CD8-positive, alpha-beta memory T cell (primary cell): Measurements from ENCODE around the gene TEKT5. TPM values are rescaled to one million over a fixed set of nuclear protein-coding genes. Genes with fewer than 3 reads are reported as not detected.

ENCODE experiments used
- CTCF ChIA-PET: fragments of 350-600 bp; sonication (Branson Sonifier 250); formaldehyde crosslinking; loops from one replicate; lab custom pipeline; 2021; ENCODE audit warnings: antibody characterized with exemption; lab: Charles Lee
- POLR2A ChIA-PET: fragments of 350-600 bp; sonication (Branson Sonifier 250); formaldehyde crosslinking; loops from one replicate; lab custom pipeline; 2021; ENCODE audit warnings: antibody characterized with exemption; lab: Charles Lee
- DNase-seq, 5 donors: peaks; one replicate each; pipeline versions ENCODE4 v3.0.0 to v3.0.0-alpha.2; 2020 to 2022; ENCODE audit warnings: mixed read lengths in 1 of 5
- H3K27ac ChIP-seq: one replicate; pipeline ENCODE4 v1.7.0; 2013; ENCODE audit warnings: low read depth, mild to moderate bottlenecking, low read length, moderate library complexity
- H3K27me3 ChIP-seq: 2 replicates; pipeline ENCODE4 v1.7.0; 2013; ENCODE audit warnings: low read length, mild to moderate bottlenecking; ENCODE audit not compliant: insufficient read depth, poor library complexity, severe bottlenecking
- H3K36me3 ChIP-seq: 2 replicates; pipeline ENCODE4 v1.7.0; 2013; ENCODE audit warnings: mild to moderate bottlenecking, low read length, moderate library complexity; ENCODE audit not compliant: insufficient read depth
- H3K4me1 ChIP-seq: 2 replicates; pipeline ENCODE4 v1.7.0; 2013; ENCODE audit warnings: mild to moderate bottlenecking, low read length, moderate library complexity; ENCODE audit not compliant: insufficient read depth
- H3K4me3 ChIP-seq: 2 replicates; pipeline ENCODE4 v1.7.0; 2013; ENCODE audit warnings: mild to moderate bottlenecking, low read length
- H3K9me3 ChIP-seq: 2 replicates; pipeline ENCODE4 v1.7.0; 2013; ENCODE audit warnings: mild to moderate bottlenecking, low read length
- H3K27ac Mint-ChIP-seq, 8 donors: one replicate each; pipeline ENCODE4 v1.8.0; 2020 to 2021; ENCODE audit warnings: mixed read lengths in 8 of 8, mild to moderate bottlenecking in 6 of 8, inconsistent platforms in 3 of 8, moderate library complexity in 3 of 8
- H3K27me3 Mint-ChIP-seq, 2 donors: one replicate each; pipeline ENCODE4 v1.8.0; 2020 to 2021; ENCODE audit warnings: mixed read lengths in 2 of 2, mild to moderate bottlenecking in 1 of 2, moderate library complexity in 1 of 2
- H3K36me3 Mint-ChIP-seq, 3 donors: one replicate each; pipeline ENCODE4 v1.8.0; 2020 to 2021; ENCODE audit warnings: mixed read lengths in 3 of 3, inconsistent platforms in 1 of 3, mild to moderate bottlenecking in 1 of 3
- H3K4me1 Mint-ChIP-seq, 3 donors: one replicate each; pipeline ENCODE4 v1.8.0; 2020 to 2021; ENCODE audit warnings: mixed read lengths in 3 of 3, inconsistent platforms in 1 of 3, mild to moderate bottlenecking in 1 of 3
- H3K4me3 Mint-ChIP-seq, 7 donors: one replicate each; pipeline ENCODE4 v1.8.0; 2020 to 2021; ENCODE audit warnings: mixed read lengths in 7 of 7, mild to moderate bottlenecking in 6 of 7, moderate library complexity in 4 of 7, inconsistent platforms in 2 of 7
- H3K9me3 Mint-ChIP-seq, 5 donors: one replicate each; pipeline ENCODE4 v1.8.0; 2020 to 2022; ENCODE audit warnings: mixed read lengths in 5 of 5, mild to moderate bottlenecking in 3 of 5, moderate library complexity in 2 of 5, inconsistent platforms in 1 of 5
- polyA plus RNA-seq: library from polyadenylated mRNA; unstranded; fragments of 300-500 nt; fragmentation: Illumina TruSeq; gene quantifications from one replicate; pipeline ENCODE4 v1.2.3, GENCODE V29; 2021
- total RNA-seq, 2 experiments: library from RNA; stranded (reverse); gene quantifications; one replicate each; pipeline ENCODE4 v1.2.3, GENCODE V29; 2021

The TEKT5 gene
- total and polyA plus RNA-seq, 3 experiments from 2014 or later = not detected

- no peak for DNase-seq
- H3K9me3 Mint-ChIP-seq = peaks cover 0 to 4% (median 0%) of the 10 kb centered on the region in 5 donors
- peaks cover 12 to 41% of the 10 kb centered on the region in 2 donors for H3K27me3 Mint-ChIP-seq
- no peak overlapping the region for H3K4me3 Mint-ChIP-seq
- no peaks in the 10 kb centered on the region for H3K4me1 ChIP-seq
- no peaks in the 10 kb centered on the region for H3K4me1 Mint-ChIP-seq
- no peak overlapping the region for H3K27ac Mint-ChIP-seq
- ChIA-PET POLR2A (no interaction called here), CTCF (no interaction called here)
- H3K36me3 Mint-ChIP-seq = no peaks in the 10 kb centered on the region
- no peaks in the 10 kb centered on the region for H3K36me3 ChIP-seq
- no peaks in the 10 kb centered on the region for H3K27me3 ChIP-seq
- no peak overlapping the region for H3K27ac ChIP-seq
- no peak overlapping the region for H3K4me3 ChIP-seq
- H3K9me3 ChIP-seq = no peaks in the 10 kb centered on the region
Observed at GRCh38 chr16:10694306-10694705, 424 bp downstream of the TEKT5 start.

DNA sequence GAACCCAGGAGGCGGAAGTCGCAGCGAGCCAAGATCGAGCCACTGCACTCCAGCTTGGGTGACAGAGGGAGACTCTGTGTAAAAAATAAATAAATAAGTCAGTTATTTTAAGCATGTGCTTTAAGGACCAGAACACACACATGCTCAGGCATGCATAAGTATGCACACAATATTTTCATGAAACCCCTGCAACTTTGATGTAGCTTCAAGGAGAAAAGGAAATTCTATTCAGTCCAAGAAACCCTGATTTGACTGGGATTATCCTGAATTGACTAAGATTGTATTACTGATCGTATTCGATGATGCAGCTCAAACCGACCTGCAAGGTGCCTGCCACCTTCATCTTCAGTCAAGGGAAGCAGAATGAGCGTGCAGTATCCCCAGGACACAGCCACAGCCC, 841 bp downstream of the TEKT5 start:
- no peaks in the 10 kb centered on the region for H3K4me1 ChIP-seq
- no peak for DNase-seq
- no peak overlapping the region for H3K4me3 ChIP-seq
- POLR2A ChIA-PET = no interaction called here
- Mint-ChIP-seq H3K27me3 (peaks cover 13 to 41% of the 10 kb centered on the region in 2 donors), H3K27ac (no peak overlapping the region), H3K36me3 (no peaks in the 10 kb centered on the region), H3K9me3 (peaks cover 0 to 4% (median 0%) of the 10 kb centered on the region in 5 donors), H3K4me3 (no peak overlapping the region), H3K4me1 (no peaks in the 10 kb centered on the region)
- CTCF ChIA-PET = no interaction called here
- H3K27ac ChIP-seq = no peak overlapping the region
- no peaks in the 10 kb centered on the region for H3K27me3 ChIP-seq
- H3K9me3 ChIP-seq = no peaks in the 10 kb centered on the region
- no peaks in the 10 kb centered on the region for H3K36me3 ChIP-seq

DNA sequence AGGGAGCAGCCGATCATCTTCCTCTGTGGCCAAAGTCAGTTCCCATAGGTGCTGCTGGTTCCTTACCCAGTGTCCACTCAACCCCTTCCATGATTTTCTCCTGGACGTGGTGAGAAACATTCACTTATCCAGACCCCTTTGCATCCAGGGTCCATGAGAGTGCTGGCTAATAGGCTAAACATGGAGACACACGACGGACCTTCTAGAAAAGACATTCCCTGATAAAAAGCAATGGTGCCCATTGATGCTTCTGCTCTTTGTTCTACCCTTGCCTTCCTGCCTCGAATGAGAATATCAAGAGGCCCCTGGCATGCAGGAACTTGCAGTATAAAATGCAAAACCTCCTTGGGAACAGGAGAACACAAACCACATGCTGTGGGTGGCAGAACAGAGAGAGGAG, 2.3 kb downstream of the TEKT5 start:
- no peak for DNase-seq
- H3K9me3 ChIP-seq = no peaks in the 10 kb centered on the region
- no peaks in the 10 kb centered on the region for H3K4me1 Mint-ChIP-seq
- H3K36me3 Mint-ChIP-seq = no peaks in the 10 kb centered on the region
- no peak overlapping the region for H3K27ac ChIP-seq
- H3K27me3 Mint-ChIP-seq = peaks cover 16 to 47% of the 10 kb centered on the region in 2 donors
- H3K27ac Mint-ChIP-seq = no peak overlapping the region
- H3K27me3 ChIP-seq = no peaks in the 10 kb centered on the region
- ChIA-PET POLR2A (no interaction called here), CTCF (no interaction called here)
- no peak overlapping the region for H3K4me3 Mint-ChIP-seq
- H3K36me3 ChIP-seq = no peaks in the 10 kb centered on the region
- no peak overlapping the region for H3K4me3 ChIP-seq
- H3K4me1 ChIP-seq = no peaks in the 10 kb centered on the region
- H3K9me3 Mint-ChIP-seq = peaks cover 0 to 4% (median 0%) of the 10 kb centered on the region in 5 donors

DNA sequence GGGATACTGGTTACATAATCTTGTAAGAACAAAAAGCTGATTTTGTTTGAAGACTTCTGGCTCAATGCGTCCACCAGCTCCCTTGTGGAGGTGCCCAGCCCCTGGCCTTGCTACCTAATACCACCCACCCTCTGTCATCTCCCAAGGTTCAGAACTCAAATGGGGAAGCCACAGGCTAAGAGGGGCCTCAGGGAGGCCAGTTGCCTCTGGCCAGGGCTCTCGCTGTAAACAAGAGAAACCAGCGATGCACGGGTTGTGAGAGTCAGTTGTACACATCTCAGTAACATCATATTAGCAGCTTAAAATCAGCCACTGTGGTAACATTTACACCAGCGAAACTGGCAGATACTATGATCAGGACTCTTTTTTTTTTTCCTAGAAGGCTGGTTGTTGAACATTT, 6.0 kb downstream of the TEKT5 start:
- Mint-ChIP-seq H3K27me3 (peaks cover 21 to 42% of the 10 kb centered on the region in 2 donors), H3K4me1 (no peaks in the 10 kb centered on the region), H3K36me3 (no peaks in the 10 kb centered on the region), H3K27ac (no peak overlapping the region), H3K9me3 (peaks cover 0 to 4% (median 0%) of the 10 kb centered on the region in 5 donors), H3K4me3 (no peak overlapping the region)
- CTCF ChIA-PET = no interaction called here
- H3K36me3 ChIP-seq = no peaks in the 10 kb centered on the region
- no peak overlapping the region for H3K4me3 ChIP-seq
- no peaks in the 10 kb centered on the region for H3K4me1 ChIP-seq
- POLR2A ChIA-PET = no interaction called here
- no peaks in the 10 kb centered on the region for H3K27me3 ChIP-seq
- DNase-seq = no peak
- H3K9me3 ChIP-seq = no peaks in the 10 kb centered on the region
- H3K27ac ChIP-seq = no peak overlapping the region

GRCh38 chr16:10688291-10688690, 6.4 kb downstream of the TEKT5 start:
- Mint-ChIP-seq H3K4me1 (no peaks in the 10 kb centered on the region), H3K27me3 (peaks cover 21 to 39% of the 10 kb centered on the region in 2 donors), H3K36me3 (no peaks in the 10 kb centered on the region), H3K27ac (no peak overlapping the region), H3K9me3 (peaks cover 0 to 4% (median 0%) of the 10 kb centered on the region in 5 donors), H3K4me3 (no peak overlapping the region)
- H3K36me3 ChIP-seq = no peaks in the 10 kb centered on the region
- no peaks in the 10 kb centered on the region for H3K27me3 ChIP-seq
- no peak for DNase-seq
- CTCF ChIA-PET = no interaction called here
- POLR2A ChIA-PET = no interaction called here
- H3K9me3 ChIP-seq = no peaks in the 10 kb centered on the region
- H3K4me1 ChIP-seq = no peaks in the 10 kb centered on the region
- no peak overlapping the region for H3K4me3 ChIP-seq
- H3K27ac ChIP-seq = no peak overlapping the region

DNA sequence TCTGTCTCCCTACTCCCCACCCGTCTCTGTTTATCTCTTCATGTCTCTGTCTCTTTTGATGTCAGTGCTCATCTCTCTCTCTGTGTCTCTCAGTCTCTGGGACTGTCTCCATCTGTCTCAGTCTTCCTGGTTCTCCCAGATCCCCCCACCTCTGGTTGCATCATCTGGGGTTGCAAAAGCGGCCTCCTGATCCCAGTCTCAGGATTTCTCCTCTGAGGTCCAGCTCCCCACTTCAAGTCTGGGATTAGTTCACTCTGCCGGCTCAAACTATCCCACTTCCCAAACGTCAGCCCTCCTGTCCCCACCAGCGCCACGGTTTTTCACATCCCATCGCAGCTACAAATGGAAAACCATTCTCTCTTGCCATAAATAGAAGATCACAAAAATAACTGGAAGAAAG, 9.0 kb downstream of the TEKT5 start:
- no peaks in the 10 kb centered on the region for H3K36me3 ChIP-seq
- no peaks in the 10 kb centered on the region for H3K36me3 Mint-ChIP-seq
- POLR2A ChIA-PET = no interaction called here
- H3K4me3 Mint-ChIP-seq = no peak overlapping the region
- H3K27me3 ChIP-seq = no peaks in the 10 kb centered on the region
- H3K4me1 ChIP-seq = no peaks in the 10 kb centered on the region
- no peak for DNase-seq
- no peaks in the 10 kb centered on the region for H3K9me3 Mint-ChIP-seq
- CTCF ChIA-PET = no interaction called here
- peaks cover 21 to 22% of the 10 kb centered on the region in 2 donors for H3K27me3 Mint-ChIP-seq
- no peak overlapping the region for H3K27ac Mint-ChIP-seq
- no peaks in the 10 kb centered on the region for H3K9me3 ChIP-seq
- H3K4me3 ChIP-seq = no peak overlapping the region
- H3K27ac ChIP-seq = no peak overlapping the region
- H3K4me1 Mint-ChIP-seq = no peaks in the 10 kb centered on the region

GRCh38 chr16:10684511-10685151, 10.1 kb downstream of the TEKT5 start:
- Histone ChIP-seq H3K4me1 (no peaks in the 10 kb centered on the region), H3K27me3 (no peaks in the 10 kb centered on the region), H3K36me3 (no peaks in the 10 kb centered on the region), H3K27ac (no peak overlapping the region), H3K9me3 (no peaks in the 10 kb centered on the region), H3K4me3 (no peak overlapping the region)
- Mint-ChIP-seq H3K36me3 (no peaks in the 10 kb centered on the region), H3K4me3 (no peak overlapping the region), H3K27me3 (peaks cover 14 to 18% of the 10 kb centered on the region in 2 donors), H3K4me1 (no peaks in the 10 kb centered on the region), H3K27ac (no peak overlapping the region), H3K9me3 (no peaks in the 10 kb centered on the region)
- ChIA-PET CTCF (no interaction called here), POLR2A (no interaction called here)
- no peak for DNase-seq

- H3K4me1 ChIP-seq = no peaks in the 10 kb centered on the region
- ChIA-PET CTCF (no interaction called here), POLR2A (no interaction called here)
- Mint-ChIP-seq H3K27ac (no peak overlapping the region), H3K9me3 (no peaks in the 10 kb centered on the region), H3K4me1 (no peaks in the 10 kb centered on the region), H3K36me3 (no peaks in the 10 kb centered on the region), H3K4me3 (no peak overlapping the region), H3K27me3 (peaks cover 13 to 14% of the 10 kb centered on the region in 2 donors)
- no peak for DNase-seq
- no peaks in the 10 kb centered on the region for H3K9me3 ChIP-seq
- H3K4me3 ChIP-seq = no peak overlapping the region
- no peak overlapping the region for H3K27ac ChIP-seq
- H3K27me3 ChIP-seq = no peaks in the 10 kb centered on the region
- no peaks in the 10 kb centered on the region for H3K36me3 ChIP-seq
Observed at GRCh38 chr16:10683170-10683569, 11.6 kb downstream of the TEKT5 start.
